HL-60 (cell line): ENCODE data around the gene MBD5.

ENCODE experiments used
- DNase-seq, 2 experiments: peaks; one replicate each; pipeline ENCODE4 v3.0.0-alpha.2; 2010 to 2020; ENCODE audit warnings: low read depth in 1 of 2, low spot score in 1 of 2
- H3K27ac ChIP-seq: fragments of 250-450 bp; sonication (Bioruptor Pico); replicated peaks from 2 replicates; pipeline ENCODE4 v1.5.1; 2020; ENCODE audit warnings: mild to moderate bottlenecking, moderate library complexity
- H3K27me3 ChIP-seq: fragments of 250-450 bp; sonication (Bioruptor Pico); 2 replicates; pipeline ENCODE4 v1.5.1; 2021; ENCODE audit warnings: mild to moderate bottlenecking, moderate library complexity; ENCODE audit not compliant: insufficient read depth, poor library complexity, severe bottlenecking
- H3K4me3 ChIP-seq: replicated peaks from 2 replicates; pipeline ENCODE4 v1.5.1; 2011; ENCODE audit warnings: mild to moderate bottlenecking, control low read depth, low read length; ENCODE audit not compliant: insufficient read depth
- CTCF ChIP-seq: IDR thresholded peaks from one replicate; pipeline ENCODE4 v1.5.1; 2011; ENCODE audit warnings: low read length, control low read depth, inconsistent platforms; ENCODE audit not compliant: insufficient read depth
- GABPA ChIP-seq: IDR thresholded peaks from 2 replicates; pipeline ENCODE4 v1.6.1; 2012; ENCODE audit warnings: low read depth
- POLR2AphosphoS5 ChIP-seq: IDR thresholded peaks from 2 replicates; pipeline ENCODE4 v1.6.1; 2012; ENCODE audit warnings: low read depth
- REST ChIP-seq: IDR thresholded peaks from 2 replicates; pipeline ENCODE4 v1.6.1; 2012; ENCODE audit warnings: low read depth; ENCODE audit not compliant: insufficient replicate concordance
- SPI1 ChIP-seq: IDR thresholded peaks from 2 replicates; pipeline ENCODE4 v1.6.1; 2012; ENCODE audit warnings: low read depth, mild to moderate bottlenecking, borderline replicate concordance

The MBD5 gene

GRCh38 chr2:148167855-148168254 lies 147.0 kb downstream of the MBD5 start:
- no peaks in the 10 kb centered on the region for H3K27me3 ChIP-seq
- H3K27ac ChIP-seq: no peak overlapping the region
- DNase-seq: no peak
- no peak overlapping the region for H3K4me3 ChIP-seq
- TF ChIP-seq CTCF: no peak
- no peak for TF ChIP-seq GABPA
- no peak for TF ChIP-seq REST
- TF ChIP-seq SPI1: no peak
- TF ChIP-seq POLR2AphosphoS5: no peak

- H3K27me3 ChIP-seq: no peaks in the 10 kb centered on the region
- H3K27ac ChIP-seq: no peak overlapping the region
- H3K4me3 ChIP-seq: no peak overlapping the region
- TF ChIP-seq CTCF: no peak
- no peak for TF ChIP-seq GABPA
- TF ChIP-seq REST: no peak
- no peak for DNase-seq
Measured at GRCh38 chr2:148172131-148172753, 151.4 kb downstream of the MBD5 start.

- no peak for TF ChIP-seq REST
- no peak for TF ChIP-seq CTCF
- TF ChIP-seq GABPA: no peak
- no peak for TF ChIP-seq POLR2AphosphoS5
- TF ChIP-seq SPI1: no peak
- no peak for DNase-seq
- Histone ChIP-seq H3K27ac (no peak overlapping the region), H3K27me3 (no peaks in the 10 kb centered on the region), H3K4me3 (no peak overlapping the region)
Measured at GRCh38 chr2:148173168-148173567, 152.3 kb downstream of the MBD5 start.
